GM12874 (cell line): ENCODE measurements around the gene PPP6C.

ENCODE experiments used
- CTCF ChIP-seq: IDR thresholded peaks from 2 replicates; pipeline ENCODE4 v1.5.1; 2011; ENCODE audit warnings: low read depth, mild to moderate bottlenecking, control low read depth, low read length, moderate library complexity; ENCODE audit not compliant: insufficient read depth

The PPP6C gene

GRCh38 chr9:125140576-125140975 is 49.0 kb downstream of the PPP6C start:
- TF ChIP-seq CTCF = no peak

DNA sequence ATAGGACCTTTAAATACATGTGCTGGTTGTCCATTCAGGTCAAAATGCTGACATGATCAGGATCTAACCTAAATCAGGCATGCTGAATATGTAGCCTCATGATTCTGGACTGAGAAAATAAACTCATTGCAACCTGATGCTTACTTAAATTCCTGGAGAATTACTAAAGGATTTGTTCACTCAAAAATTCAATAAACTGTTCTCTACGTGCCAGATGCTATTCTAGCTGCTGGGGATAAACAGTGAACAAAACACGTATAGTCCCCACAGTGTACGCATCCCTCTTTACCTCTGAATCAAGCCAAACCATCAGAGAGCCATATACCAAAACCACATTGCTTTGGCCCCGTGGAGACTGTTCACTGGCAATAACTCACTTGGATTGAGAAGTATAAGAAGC is 52.4 kb downstream of the PPP6C start:
- no peak for TF ChIP-seq CTCF

GRCh38 chr9:125134976-125135375 is 54.6 kb downstream of the PPP6C start:
- no peak for TF ChIP-seq CTCF

DNA sequence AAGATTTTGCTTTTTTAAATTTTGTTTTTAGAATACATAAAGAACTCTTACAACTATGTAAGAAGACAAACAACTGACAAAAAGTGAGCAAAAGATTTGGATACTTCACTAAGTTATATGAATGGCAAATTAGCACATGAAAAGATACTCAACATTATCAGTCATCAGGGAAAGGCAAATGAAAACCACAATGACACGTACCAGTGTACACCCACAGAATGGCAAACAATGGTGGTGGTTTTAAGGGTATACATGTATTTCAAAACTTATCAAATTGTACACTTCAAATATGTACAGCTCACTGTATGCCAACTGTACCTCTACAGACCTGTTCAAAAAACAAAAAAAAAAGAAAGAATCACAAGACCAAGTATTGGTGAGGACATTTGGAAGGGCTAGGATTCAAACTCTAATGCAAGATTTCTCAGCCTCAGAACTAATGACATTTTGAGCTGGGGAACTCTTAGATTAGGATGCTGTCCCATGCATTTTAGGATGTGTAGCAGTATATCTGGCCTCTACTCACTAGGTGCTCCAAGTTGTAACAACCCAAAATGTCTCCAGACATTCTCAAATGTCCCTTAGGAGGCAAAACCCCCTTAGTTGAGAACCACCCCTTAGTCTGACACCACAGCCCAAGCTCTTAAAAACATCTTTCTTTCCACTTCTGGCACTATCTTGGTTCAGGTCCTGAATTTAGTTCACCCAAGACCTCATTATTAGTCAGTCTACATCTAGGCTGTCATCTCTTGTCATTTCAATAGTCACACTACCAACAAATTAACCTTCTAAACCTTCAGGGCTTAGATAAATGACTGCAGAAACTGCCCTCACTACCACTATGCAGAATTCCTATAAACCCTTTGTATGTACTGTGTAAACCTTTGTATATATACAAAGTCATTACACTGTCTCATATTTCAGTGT is 55.9 kb downstream of the PPP6C start:
- no peak for TF ChIP-seq CTCF

- TF ChIP-seq CTCF = no peak
These were observed 57.8 kb downstream of the PPP6C start for GRCh38 chr9:125131778-125132177.

DNA sequence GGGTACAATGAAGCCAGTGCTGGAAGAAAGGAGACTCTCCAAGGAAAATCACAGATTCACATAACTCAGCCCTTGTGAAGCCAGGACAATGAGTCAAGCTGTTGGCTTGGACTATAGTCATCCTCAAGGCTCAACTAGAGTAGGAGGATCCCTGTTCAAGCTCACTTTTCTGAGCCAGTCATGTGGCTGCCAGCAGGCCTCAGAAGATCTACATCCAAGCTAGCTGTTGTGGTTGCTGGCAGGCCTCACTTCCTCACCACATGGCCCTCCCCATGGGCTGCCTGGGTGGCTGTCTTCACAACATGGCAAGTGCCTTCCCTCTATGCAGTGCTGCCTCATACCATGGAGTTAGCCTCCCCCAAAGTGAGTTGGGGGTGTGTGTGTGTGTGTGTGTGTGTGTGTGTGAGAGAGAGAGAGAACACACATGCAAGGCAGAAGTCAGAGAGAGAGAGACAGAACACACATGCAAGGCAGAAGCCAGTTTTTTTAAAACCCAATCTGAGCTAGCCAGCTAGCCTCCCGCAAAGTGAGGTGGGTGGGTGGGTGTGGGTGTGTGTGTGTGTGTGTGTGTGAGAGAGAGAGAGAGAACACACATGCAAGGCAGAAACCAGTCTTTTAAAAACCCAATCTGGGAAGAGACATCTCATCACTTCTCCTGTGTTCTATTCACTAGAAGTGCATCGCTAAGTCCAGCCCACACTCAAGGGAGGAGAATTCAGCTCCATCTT is 63.4 kb downstream of the PPP6C start:
- TF ChIP-seq CTCF = no peak

DNA sequence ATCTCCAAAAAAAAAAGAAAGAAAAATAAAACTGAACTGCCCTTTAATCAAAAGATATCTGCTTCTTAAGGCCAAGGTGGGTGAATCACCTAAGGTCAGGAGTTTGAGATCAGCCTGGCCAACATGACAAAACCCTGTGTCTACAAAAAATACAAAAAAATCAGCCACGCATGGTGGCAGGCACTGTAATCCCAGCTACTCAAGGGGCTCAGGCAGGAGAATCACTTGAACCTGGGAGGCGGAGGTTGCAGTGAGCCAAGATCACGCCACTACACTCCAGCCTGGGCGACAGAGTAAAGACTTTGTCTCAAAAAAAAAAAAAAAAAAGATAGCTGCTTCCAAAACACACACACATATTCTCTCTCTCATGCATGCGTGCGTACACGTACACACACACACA is 64.1 kb downstream of the PPP6C start:
- no peak for TF ChIP-seq CTCF
